A673 (cell line): Measurements from ENCODE around the gene ARHGEF39. TPM values are rescaled to one million over a fixed set of nuclear protein-coding genes. Genes with fewer than 3 reads are reported as not detected.

Experiments used
- BruUV-seq: library from RNA; stranded (reverse); fragments of 400-500 nt; replicated peaks from 2 replicates; lab custom pipeline; 2021; lab: Mats Ljungman, UMichigan
- CTCF ChIA-PET: fragments of 300-600 bp; sonication (Branson Sonifier 250); formaldehyde crosslinking; loops from one replicate; lab custom pipeline; 2022; ENCODE audit warnings: antibody characterized with exemption; lab: Charles Lee
- POLR2A ChIA-PET: fragments of 300-600 bp; sonication (Branson Sonifier 250); formaldehyde crosslinking; loops from one replicate; lab custom pipeline; 2022; ENCODE audit warnings: antibody characterized with exemption; ENCODE audit not compliant: low non-redundant PET; lab: Charles Lee
- DNase-seq: peaks from one replicate; pipeline ENCODE4 v3.0.0-alpha.2; 2015; ENCODE audit warnings: low spot score
- H3K27ac ChIP-seq: fragments of 200-600 bp; sonication (generic); 2 replicates; pipeline ENCODE4 v1.5.1; 2016; ENCODE audit warnings: mixed run types, low read depth, mild to moderate bottlenecking, mixed read lengths, antibody characterized with exemption, low read length; ENCODE audit not compliant: poor library complexity, severe bottlenecking
- H3K27me3 ChIP-seq: fragments of 200-600 bp; sonication (generic); replicated peaks from 2 replicates; pipeline ENCODE4 v1.6.1; 2017; ENCODE audit warnings: mixed run types, low read depth, mild to moderate bottlenecking, mixed read lengths, antibody characterized with exemption, low read length; ENCODE audit not compliant: insufficient read depth, poor library complexity
- H3K36me3 ChIP-seq: fragments of 200-600 bp; sonication (generic); 2 replicates; pipeline ENCODE4 v1.6.1; 2016; ENCODE audit warnings: mixed run types, mild to moderate bottlenecking, mixed read lengths, antibody characterized with exemption, low read length; ENCODE audit not compliant: insufficient read depth, poor library complexity, severe bottlenecking
- H3K4me1 ChIP-seq: fragments of 200-600 bp; sonication (generic); 2 replicates; pipeline ENCODE4 v1.6.1; 2017; ENCODE audit warnings: mixed run types, mild to moderate bottlenecking, mixed read lengths, antibody characterized with exemption, low read length; ENCODE audit not compliant: insufficient read depth, poor library complexity, severe bottlenecking
- H3K4me3 ChIP-seq: fragments of 200-600 bp; sonication (generic); 2 replicates; pipeline ENCODE4 v1.5.1; 2016; ENCODE audit warnings: low read depth, mixed run types, mild to moderate bottlenecking, mixed read lengths, low read length; ENCODE audit not compliant: poor library complexity, severe bottlenecking
- H3K9me3 ChIP-seq: fragments of 200-600 bp; sonication (generic); 2 replicates; pipeline ENCODE4 v1.6.1; 2016; ENCODE audit warnings: mixed run types, low read depth, mild to moderate bottlenecking, mixed read lengths, antibody characterized with exemption, low read length; ENCODE audit not compliant: poor library complexity, severe bottlenecking
- EZH2 ChIP-seq: fragments of 200-600 bp; sonication (generic); IDR thresholded peaks from 2 replicates; pipeline ENCODE4 v1.6.1; 2017; ENCODE audit warnings: borderline replicate concordance, low read depth, mild to moderate bottlenecking, mixed read lengths, antibody characterized with exemption, low read length; ENCODE audit not compliant: poor library complexity, severe bottlenecking
- intact Hi-C: fragments of 100-400 bp; cut with micrococcal nuclease; formaldehyde crosslinking; loops from one replicate; pipeline ENCODE4 v1.10.0; 2022; ENCODE audit not compliant: unreplicated experiment
- total RNA-seq: library from RNA; stranded (reverse); gene quantifications from 2 replicates; pipeline ENCODE4 v1.2.3, GENCODE V29; 2021
- TF ChIP-seq, protein P1 (sequence below): fragments of 300-800, 200-600 bp; sonication (generic); conservative IDR thresholded peaks from 2 replicates; pipeline ENCODE4 v1.5.1; 2017; ENCODE audit warnings: low read depth, mild to moderate bottlenecking, antibody characterized with exemption, low read length, moderate library complexity, mixed read lengths

The ARHGEF39 gene
- total RNA-seq, 1 experiment from 2014 or later = 25.0 TPM

DNA sequence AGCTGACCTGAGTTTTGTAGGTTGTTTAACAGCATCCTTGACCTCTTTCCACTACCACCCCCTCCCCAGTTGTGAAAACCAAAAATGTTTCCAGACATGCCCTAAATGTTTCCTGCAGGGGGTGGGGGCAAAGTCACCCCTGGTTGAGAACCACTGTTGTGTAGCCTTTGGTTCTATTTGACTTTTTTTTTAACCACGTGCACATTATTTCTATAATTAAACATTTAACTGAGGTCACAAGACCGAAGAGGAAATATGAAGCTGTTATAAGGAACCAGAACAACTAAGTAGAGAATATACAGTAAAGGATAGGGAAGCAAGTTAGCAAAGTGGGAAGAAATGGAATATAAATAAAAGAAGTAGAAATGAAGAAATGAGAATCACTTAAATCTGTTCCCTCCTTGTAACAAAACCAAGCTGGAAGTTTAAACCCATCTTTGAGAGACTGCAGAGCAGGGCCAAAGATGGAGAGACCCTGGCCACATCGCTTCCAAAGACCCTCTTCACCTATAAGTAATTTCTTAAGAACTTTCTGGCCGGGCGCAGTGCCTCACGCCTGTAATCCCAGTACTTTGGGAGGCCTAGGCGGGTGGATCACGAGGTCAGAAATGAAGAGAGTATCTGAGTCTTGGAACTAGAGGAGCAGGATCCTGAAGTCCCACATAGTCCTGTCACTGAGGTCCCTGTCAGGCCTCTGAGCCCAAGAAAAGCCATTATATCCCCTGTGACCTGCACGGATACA is 28.7 kb downstream of the ARHGEF39 start:
- no peaks in the 10 kb centered on the region for H3K9me3 ChIP-seq
- ChIA-PET CTCF (interaction anchor here (0.7 kb wide), 1 partner anchor 51 kb away, joined by 5 read pairs; no protein-coding TSS in a partner anchor), POLR2A (no interaction called here)
- TF ChIP-seq EZH2 = no peak
- TF ChIP-seq, protein P1, sequence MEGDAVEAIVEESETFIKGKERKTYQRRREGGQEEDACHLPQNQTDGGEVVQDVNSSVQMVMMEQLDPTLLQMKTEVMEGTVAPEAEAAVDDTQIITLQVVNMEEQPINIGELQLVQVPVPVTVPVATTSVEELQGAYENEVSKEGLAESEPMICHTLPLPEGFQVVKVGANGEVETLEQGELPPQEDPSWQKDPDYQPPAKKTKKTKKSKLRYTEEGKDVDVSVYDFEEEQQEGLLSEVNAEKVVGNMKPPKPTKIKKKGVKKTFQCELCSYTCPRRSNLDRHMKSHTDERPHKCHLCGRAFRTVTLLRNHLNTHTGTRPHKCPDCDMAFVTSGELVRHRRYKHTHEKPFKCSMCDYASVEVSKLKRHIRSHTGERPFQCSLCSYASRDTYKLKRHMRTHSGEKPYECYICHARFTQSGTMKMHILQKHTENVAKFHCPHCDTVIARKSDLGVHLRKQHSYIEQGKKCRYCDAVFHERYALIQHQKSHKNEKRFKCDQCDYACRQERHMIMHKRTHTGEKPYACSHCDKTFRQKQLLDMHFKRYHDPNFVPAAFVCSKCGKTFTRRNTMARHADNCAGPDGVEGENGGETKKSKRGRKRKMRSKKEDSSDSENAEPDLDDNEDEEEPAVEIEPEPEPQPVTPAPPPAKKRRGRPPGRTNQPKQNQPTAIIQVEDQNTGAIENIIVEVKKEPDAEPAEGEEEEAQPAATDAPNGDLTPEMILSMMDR = no peak
- no peak for DNase-seq
- no peaks in the 10 kb centered on the region for H3K4me1 ChIP-seq
- H3K27ac ChIP-seq = no peak overlapping the region
- no peak overlapping the region for H3K4me3 ChIP-seq
- no peaks in the 10 kb centered on the region for H3K36me3 ChIP-seq
- intact Hi-C loops = no loop called here
- BruUV-seq = no TSS peak
- H3K27me3 ChIP-seq = no peaks in the 10 kb centered on the region

DNA sequence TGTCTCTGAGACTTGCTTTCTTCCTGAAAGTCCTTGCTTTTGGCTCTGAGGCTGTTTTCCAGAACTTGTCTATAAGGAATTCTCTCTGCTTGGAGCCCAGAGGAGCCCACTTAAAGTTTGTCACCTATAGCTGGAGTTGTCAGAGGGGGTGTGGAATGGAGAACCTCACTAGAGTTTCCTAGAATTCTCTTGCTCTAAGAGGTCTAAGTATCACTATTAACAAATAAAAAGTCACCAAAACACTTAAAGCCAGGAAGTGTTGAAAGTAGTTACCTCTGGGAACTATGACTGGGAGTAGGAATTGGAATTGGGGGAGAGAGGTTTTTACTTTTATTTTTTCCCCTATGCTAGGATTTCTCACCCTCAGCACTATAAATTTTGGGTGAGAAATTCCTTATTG is 29.3 kb downstream of the ARHGEF39 start:
- intact Hi-C loops = no loop called here
- no peak for DNase-seq
- CTCF ChIA-PET = interaction anchor here (0.7 kb wide), 1 partner anchor 50 kb away, joined by 5 read pairs; no protein-coding TSS in a partner anchor
- H3K27ac ChIP-seq = no peak overlapping the region
- no TSS peak for BruUV-seq
- TF ChIP-seq, protein P1 = no peak
- TF ChIP-seq EZH2 = no peak
- POLR2A ChIA-PET = no interaction called here
- H3K9me3 ChIP-seq = no peaks in the 10 kb centered on the region
- H3K27me3 ChIP-seq = no peaks in the 10 kb centered on the region
- no peak overlapping the region for H3K4me3 ChIP-seq
- H3K4me1 ChIP-seq = no peaks in the 10 kb centered on the region
- no peaks in the 10 kb centered on the region for H3K36me3 ChIP-seq

DNA sequence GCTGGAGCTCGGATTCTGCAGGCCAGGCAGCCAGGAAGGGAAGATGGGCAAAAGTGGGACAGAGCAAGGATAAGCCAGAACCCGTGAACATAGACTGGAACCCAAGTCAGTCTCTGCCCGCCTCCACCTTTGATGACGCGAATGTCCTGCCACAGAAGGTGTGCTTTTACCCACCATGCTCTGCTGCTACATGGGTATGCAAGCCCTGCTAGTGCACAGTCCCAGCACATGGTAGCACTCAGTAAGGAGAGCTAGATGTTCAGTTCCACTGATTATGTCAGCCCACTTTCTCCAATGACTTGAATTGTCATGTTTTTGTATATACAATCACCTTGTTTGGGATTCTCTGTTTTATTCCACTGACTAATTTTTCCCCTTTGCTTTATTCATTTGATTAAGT is 35.4 kb downstream of the ARHGEF39 start:
- ChIA-PET CTCF (interaction anchor here (1.3 kb wide), 1 partner anchor 21 kb away, joined by 3 read pairs; no protein-coding TSS in a partner anchor), POLR2A (no interaction called here)
- intact Hi-C loops = no loop called here
- Histone ChIP-seq H3K36me3 (no peaks in the 10 kb centered on the region), H3K4me3 (no peak overlapping the region), H3K27ac (no peak overlapping the region), H3K4me1 (no peaks in the 10 kb centered on the region), H3K9me3 (no peaks in the 10 kb centered on the region), H3K27me3 (no peaks in the 10 kb centered on the region)
- BruUV-seq = no TSS peak
- TF ChIP-seq, protein P1 = no peak
- no peak for TF ChIP-seq EZH2
- DNase-seq = no peak
